ENCODE data around the gene SKAP2. TPM values are rescaled to one million over a fixed set of nuclear protein-coding genes. Genes with fewer than 3 reads are reported as not detected.

SKAP2 gene
- total and polyA plus RNA-seq, 10 of the 15 experiments (the other 5 are each of a cell fraction or from before 2014, with no cell fraction given), result 10.9 to 40.6 (median 23.5) TPM

- in situ Hi-C loops (cut with MboI), result loop anchor here (5.0 to 10.0 kb wide), 3 partner anchors 302 to 774 kb away; no protein-coding TSS in a partner anchor
- no peak for FAIRE-seq
- Histone ChIP-seq H3K9ac (ENCODE audit: control insufficient read depth, insufficient read depth, low read length) (no peak overlapping the region), H3K9me3 (replicated peaks; ENCODE audit: control insufficient read depth, insufficient read depth, low read length) (no peaks in the 10 kb centered on the region), H3K4me3 (no peak overlapping the region), H3K79me2 (ENCODE audit: control insufficient read depth, insufficient read depth, low read length) (no peaks in the 10 kb centered on the region), H3K27ac (ENCODE audit: control insufficient read depth, insufficient read depth) (no peak overlapping the region), H3K4me1 (ENCODE audit: control insufficient read depth, insufficient read depth, low read length) (no peaks in the 10 kb centered on the region), H3K27me3 (replicated peaks in 1 of 2; ENCODE audit: control insufficient read depth in 2 of 2, insufficient read depth in 2 of 2, low read length in 1 of 2) (no peaks in the 10 kb centered on the region), H3K36me3 (ENCODE audit: control insufficient read depth in 2 of 2, insufficient read depth in 2 of 2, low read length in 1 of 2) (no peaks in the 10 kb centered on the region), H4K20me1 (ENCODE audit: control insufficient read depth, insufficient read depth) (no peaks in the 10 kb centered on the region), H3K4me2 (ENCODE audit: control insufficient read depth, insufficient read depth) (no peak overlapping the region), H2AFZ (ENCODE audit: control insufficient read depth, low read depth, low read length) (no peak overlapping the region)
- intact Hi-C loops (cut with micrococcal nuclease; ENCODE audit: unreplicated experiment), result loop anchor here (5.0 to 10.0 kb wide), 4 partner anchors 167 to 604 kb away; partner anchors contain the start of genes CBX3 and HNRNPA2B1
- ATAC-seq, result no peak
- TF ChIP-seq NR2F1 (conservative IDR thresholded peaks at IDR 0.05) (no peak), ZZZ3 (IDR thresholded peaks at IDR 0.05; ENCODE audit: control insufficient read depth, insufficient read length, low read depth) (no peak), LARP7 (IDR thresholded peaks at IDR 0.05) (no peak), BHLHE40 (IDR thresholded peaks at IDR 0.05; ENCODE audit: borderline replicate concordance in 1 of 2, low read depth in 2 of 2, low read length in 1 of 2) (no peak), EP300 (IDR thresholded peaks at IDR 0.05; ENCODE audit: borderline replicate concordance in 1 of 2, control insufficient read depth in 1 of 2, low read depth in 2 of 2, low read length in 2 of 2) (no peak), RUNX3 (IDR thresholded peaks at IDR 0.05; ENCODE audit: low read length) (no peak), BCL11A (IDR thresholded peaks at IDR 0.05; ENCODE audit: low read depth, low read length) (no peak), CHD2 (IDR thresholded peaks at IDR 0.05; ENCODE audit: borderline replicate concordance, low read depth, low read length) (no peak), NFIC (IDR thresholded peaks at IDR 0.05; ENCODE audit: low read depth, low read length) (no peak), MTA3 (IDR thresholded peaks at IDR 0.05; ENCODE audit: borderline replicate concordance, low read length) (no peak), TAF1 (IDR thresholded peaks at IDR 0.05; ENCODE audit: borderline replicate concordance, low read depth, low read length) (no peak), KAT2A (conservative IDR thresholded peaks at IDR 0.05; ENCODE audit: control insufficient read depth, low read depth, low read length) (no peak), GATAD2B (conservative IDR thresholded peaks at IDR 0.05; ENCODE audit: low read depth) (no peak), SIN3A (IDR thresholded peaks at IDR 0.05; ENCODE audit: low read depth, low read length) (no peak), SREBF2 (IDR thresholded peaks at IDR 0.05; ENCODE audit: low read length) (no peak), SREBF1 (IDR thresholded peaks at IDR 0.05; ENCODE audit: low read length) (no peak), CBFB (IDR thresholded peaks at IDR 0.05; ENCODE audit: low read depth) (no peak), ZNF207 (IDR thresholded peaks at IDR 0.05; ENCODE audit: borderline replicate concordance) (no peak), USF2 (IDR thresholded peaks at IDR 0.05; ENCODE audit: borderline replicate concordance, low read depth, low read length) (no peak), ZNF592 (IDR thresholded peaks at IDR 0.05) (no peak)
- CTCF ChIA-PET, result interaction anchor here (1.0 to 5.4 kb wide), 3 partner anchors 11 to 300 kb away, joined by 4 to 66 read pairs (median 18); no protein-coding TSS in a partner anchor
- DNase-seq (ENCODE audit: low read depth, low spot score), result no peak
- POLR2A ChIA-PET, result no interaction called here
- TSS peak; percentile 56 for BruUV-seq (replicated peaks)
- SMC1A ChIA-PET (ENCODE audit: uncharacterized antibody, unreplicated experiment), result interaction anchor here (1.5 to 1.6 kb wide), 2 partner anchors 9 to 292 kb away, joined by 4 to 5 read pairs; no protein-coding TSS in a partner anchor
- RAD21 ChIA-PET (ENCODE audit: unreplicated experiment), result interaction anchor here (0.6 to 2.6 kb wide), 2 partner anchors 300 to 1584 kb away, joined by 4 to 13 read pairs; no protein-coding TSS in a partner anchor
- WGBS (ENCODE audit: insufficient coverage, insufficient replicate concordance, low lambda C conversion rate, missing lambda C conversion rate), result 98% methylated on average over 4 of the region's 4 CpGs
These were observed 195.6 kb downstream of the SKAP2 start for GRCh38 chr7:26668821-26669220.

Measured in GM12878 (cell line).